Forelimb muscle (tissue), 1 donor: ENCODE results near the gene GPBP1. TPM values are rescaled to one million over a fixed set of nuclear protein-coding genes. Genes with fewer than 3 reads are reported as not detected.
A peak's percentile ranks its signal among the peaks of the same experiment; 100 is the strongest.
"Not testable (repeated sequence)": the region's sequence is repeated elsewhere in the genome, so short reads cannot be mapped to it uniquely, and the experiment has no call there.

Experiments
- DNase-seq: peaks from one replicate; pipeline ENCODE4 v3.0.0-alpha.2; 2013; ENCODE audit warnings: low read depth
- polyA plus RNA-seq: library from polyadenylated mRNA; unstranded; fragments of 120-200 nt; gene quantifications from one replicate; pipeline ENCODE4 v1.2.1, GENCODE V29; 2013; ENCODE audit not compliant: insufficient read length

GPBP1 gene
- polyA plus RNA-seq, 1 donor = 82.0 TPM

- not testable (repeated sequence) for DNase-seq
Measured at GRCh38 chr5:57285084-57285483, 111.2 kb downstream of the GPBP1 start.

GRCh38 chr5:57291894-57292293 is 118.0 kb downstream of the GPBP1 start:
- DNase-seq = no peak

DNA sequence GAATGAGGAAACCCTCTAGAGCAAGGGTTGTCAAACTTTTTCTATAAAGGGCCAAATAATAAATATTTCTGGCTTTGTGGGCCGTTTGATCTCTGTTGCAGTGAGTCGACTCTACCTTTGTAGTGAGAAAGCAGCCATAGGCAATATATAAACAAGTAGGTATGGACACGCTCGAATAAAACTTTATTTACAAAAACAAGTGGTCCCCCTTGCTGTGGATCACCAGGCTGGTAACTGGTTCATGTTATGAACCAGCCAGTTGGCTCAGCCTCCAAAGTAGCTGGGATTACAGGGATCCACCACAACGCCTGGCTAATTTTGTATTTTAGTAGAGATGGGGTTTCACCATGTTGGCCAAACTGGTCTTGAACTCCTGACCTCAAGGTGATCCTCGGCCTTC is 118.5 kb downstream of the GPBP1 start:
- no peak for DNase-seq

DNA sequence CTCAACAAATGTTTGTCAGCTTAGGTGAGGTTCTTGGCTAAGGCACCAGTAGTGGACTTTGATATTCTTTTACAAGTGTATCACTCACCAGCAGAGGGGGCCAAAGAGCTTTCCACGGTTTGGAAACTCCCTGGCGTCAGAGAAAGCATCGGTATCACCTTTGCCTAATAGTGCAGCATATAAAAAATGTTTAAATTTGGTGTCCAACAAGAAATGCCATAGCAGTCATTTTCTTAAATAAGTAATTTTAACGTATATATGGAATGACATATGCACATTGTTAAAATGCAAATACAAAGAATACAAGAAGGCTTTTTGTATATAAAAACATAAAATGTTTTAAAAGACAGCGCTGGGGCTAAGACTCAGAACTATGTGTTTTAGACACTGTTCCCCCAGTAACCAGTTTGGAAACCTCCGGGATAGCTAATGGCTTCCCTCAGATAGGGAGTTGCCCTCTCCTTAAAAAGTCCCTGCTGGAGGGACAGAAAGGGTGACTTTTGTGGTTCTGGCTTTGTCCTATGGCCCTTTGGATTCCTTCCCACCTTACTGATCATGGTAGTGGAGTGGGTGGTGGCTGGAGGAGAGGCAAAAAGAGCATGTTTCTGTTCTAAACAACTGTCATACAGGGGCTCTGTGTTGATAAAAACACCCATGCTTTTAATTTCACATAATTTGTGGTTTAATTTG is 124.6 kb downstream of the GPBP1 start:
- peak; percentile 75 for DNase-seq

DNA sequence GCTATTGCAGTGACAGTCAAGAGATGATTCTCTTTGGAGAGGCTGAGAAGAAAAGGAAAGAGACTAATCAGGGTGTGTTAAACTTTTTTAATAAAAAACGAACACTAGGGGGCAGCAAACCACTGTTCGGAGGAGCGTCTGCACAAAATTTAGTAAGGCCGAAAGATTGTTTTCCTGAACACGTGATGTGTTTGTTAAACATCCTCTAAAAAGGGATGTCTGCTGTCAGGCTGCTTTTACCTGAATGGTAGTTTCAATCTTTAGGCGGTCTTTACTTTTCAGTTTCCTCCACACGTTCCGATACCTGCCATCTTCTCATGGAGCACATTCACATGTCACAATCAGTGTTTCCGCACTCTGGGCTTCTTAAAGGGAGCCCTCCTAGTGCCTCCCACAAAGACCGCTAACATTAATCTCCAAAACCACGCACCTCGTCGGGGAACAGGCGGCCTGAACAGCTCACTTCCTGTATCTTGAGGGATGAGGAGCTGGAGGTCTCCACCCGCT is 125.2 kb downstream of the GPBP1 start:
- DNase-seq = peak; percentile 68

DNA sequence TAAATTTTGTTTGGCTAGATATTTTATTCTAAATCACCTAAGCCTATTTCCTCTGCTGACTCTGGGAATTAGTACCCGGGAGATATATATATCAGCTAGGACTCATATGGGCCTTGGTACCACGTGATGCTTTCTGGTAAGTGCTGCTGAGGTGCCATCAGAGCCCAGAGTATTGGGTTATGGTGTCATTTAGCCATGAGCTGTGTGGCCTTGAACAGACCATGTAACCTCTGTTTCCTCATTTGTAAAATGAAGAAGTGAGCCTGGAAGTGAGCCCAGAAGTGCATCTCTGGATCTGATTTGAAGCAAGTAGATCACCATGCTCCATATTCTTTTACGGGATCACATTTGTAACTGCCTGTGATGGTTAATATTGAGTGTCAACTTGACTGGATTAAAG is 126.1 kb downstream of the GPBP1 start:
- no peak for DNase-seq

- no peak for DNase-seq
Measured at GRCh38 chr5:57302164-57302563, 128.3 kb downstream of the GPBP1 start.

DNA sequence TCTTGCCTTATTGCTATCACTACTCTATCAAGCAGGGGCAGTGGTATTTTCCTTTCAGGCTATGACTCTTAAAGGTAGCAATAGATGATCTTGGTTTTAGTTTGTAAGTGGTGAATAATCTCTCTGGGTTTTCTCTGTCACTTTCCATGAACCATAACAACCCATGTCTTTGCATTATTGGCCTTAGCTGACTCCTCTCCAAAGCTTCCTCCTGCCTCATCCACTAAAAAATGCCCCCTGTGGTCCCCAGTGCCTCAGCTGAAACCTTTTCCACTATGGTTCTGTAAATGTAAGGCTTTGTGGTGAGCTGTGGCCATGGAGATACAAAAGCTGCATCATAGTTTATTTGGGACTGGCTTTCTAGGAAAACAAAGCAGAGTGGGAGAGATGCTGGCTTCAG is 128.8 kb downstream of the GPBP1 start:
- no peak for DNase-seq

DNA sequence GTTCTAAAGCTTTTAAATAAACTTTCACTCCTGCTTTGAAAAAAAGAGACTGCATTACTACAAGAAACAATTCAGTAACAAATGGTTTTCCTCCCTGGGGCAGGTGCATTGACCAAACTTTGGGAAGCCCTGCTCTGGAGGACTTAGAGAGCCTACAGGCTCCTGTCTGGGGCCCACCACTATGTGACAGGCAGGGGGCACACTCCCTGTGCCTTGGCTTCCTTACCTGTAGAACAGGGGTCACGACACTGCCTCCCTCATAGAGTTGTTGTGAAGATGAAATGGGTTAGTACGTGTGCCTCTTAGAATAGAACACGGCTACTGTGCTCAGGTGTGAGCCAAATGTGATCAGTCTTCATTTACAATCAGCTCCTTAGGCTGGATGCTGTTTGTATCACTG is 130.1 kb downstream of the GPBP1 start:
- no peak for DNase-seq

DNA sequence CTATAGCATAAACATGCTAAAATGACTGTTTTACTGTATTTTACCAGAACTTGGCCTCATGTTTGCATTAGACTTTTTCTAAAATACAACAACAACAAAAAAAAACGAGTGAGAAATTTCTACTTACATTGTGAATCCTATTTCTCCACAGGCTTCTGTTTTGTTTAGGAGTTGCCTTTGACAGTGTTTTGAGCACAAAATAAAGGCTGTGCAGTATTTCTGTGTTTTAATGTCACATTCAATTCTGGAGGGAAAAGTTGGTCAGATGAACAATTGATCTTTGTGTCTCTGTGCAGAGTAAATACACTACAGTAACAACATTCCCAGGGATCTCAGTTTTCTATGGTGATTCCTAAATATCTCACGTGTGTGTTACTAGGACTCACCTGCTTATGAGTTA is 131.1 kb downstream of the GPBP1 start:
- DNase-seq = no peak

DNA sequence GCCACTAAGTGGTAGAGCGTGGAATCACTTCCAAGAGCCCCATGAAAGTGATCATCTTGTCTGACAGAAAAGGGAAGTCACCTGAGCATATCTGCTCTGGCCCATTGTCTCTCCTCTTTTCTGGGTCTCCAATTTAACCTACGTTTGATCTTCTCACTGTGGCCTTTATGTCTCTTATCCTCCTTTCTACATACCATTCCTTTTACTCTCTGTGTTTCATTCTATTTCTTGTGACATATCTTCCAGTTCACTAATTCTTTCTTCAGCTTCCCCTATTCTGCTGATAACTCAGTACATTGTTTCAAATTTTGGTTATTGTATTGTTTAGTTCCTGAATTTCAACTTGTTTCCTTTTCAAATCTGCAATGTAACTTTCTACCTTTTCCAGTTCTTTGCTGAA is 132.5 kb downstream of the GPBP1 start:
- DNase-seq = no peak

GRCh38 chr5:57307516-57307915 is 133.7 kb downstream of the GPBP1 start:
- no peak for DNase-seq

DNA sequence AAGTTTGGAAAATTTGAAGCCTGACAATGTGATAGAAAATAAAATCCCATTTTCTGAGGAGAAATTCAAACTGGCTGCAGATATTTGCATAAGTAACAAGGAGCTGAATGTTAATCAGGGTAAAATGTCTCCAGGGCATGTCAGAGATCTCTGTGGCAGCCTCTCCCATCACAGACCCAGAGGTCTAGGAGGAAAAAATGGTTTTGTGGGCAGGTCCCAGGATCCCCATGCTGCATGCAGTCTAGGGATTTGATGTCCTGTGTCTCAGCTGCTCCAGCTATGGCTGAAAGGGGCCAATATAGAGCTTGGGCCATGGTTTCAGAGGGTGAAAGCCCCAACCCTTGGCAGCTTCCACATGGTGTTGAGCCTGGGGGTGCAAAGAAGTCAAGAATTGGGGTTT is 135.2 kb downstream of the GPBP1 start:
- not testable (repeated sequence) for DNase-seq

DNA sequence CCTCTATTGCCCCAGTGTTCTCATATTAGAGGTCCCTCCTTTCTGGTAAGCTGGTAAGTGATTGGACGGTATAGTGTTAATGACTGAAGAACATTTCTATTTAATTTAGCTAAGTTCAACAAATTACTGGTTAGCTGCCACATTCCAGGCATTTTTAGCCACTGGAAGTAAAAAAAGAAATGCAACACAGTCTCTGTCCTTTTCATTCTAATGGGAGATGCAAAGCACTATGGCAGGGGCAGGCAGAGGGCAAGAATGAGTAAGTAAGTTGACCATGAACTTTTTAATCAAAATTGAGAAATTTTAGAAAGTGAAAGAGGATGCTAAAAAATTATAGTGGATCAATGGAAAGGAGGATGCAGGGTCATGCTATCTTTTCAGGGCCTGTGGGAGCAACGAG is 137.4 kb downstream of the GPBP1 start:
- no peak for DNase-seq

GRCh38 chr5:57311921-57312735 is 138.3 kb downstream of the GPBP1 start:
- no peak for DNase-seq

DNA sequence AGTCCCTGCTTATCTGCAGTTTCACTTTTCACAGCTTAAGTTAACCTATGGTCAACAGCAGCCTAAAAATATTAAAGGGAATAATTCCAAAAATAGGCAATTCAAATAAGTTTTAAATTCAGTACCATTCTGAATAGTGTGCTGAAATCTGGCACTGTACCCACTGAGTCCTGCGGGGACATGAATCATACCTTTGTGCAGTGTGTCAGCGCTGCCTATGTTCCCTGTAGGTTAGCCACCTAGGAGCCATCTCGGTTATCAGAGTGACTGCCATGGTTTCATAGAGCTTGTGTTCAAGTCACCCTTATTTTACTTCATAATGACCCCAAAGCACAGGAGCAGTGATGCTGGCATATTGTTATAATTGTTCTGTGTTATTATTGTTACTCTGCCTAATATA is 139.9 kb downstream of the GPBP1 start:
- DNase-seq = no peak

Other genes starting within 250 kb of the GPBP1 start
- 20.3 TPM for gene MIER3, start 221.9 kb upstream of the GPBP1 start, polyA plus RNA-seq